ENCODE data around the gene PDE4D. TPM values are rescaled to one million over a fixed set of nuclear protein-coding genes. Genes with fewer than 3 reads are reported as not detected.

The PDE4D gene
- total and polyA plus RNA-seq, 10 of the 15 experiments (the other 5 are each of a cell fraction or from before 2014, with no cell fraction given), result 0.87 to 4.1 (median 2.2) TPM

GRCh38 chr5:58983526-58984452 is 909.7 kb downstream of the PDE4D start:
- no peak for TF ChIP-seq DPF2 (IDR thresholded peaks at IDR 0.05)
- TF ChIP-seq IKZF1 (conservative IDR thresholded peaks at IDR 0.05), result no peak
- TF ChIP-seq HCFC1 (IDR thresholded peaks at IDR 0.05; ENCODE audit: low read length), result no peak
- no peak for TF ChIP-seq FOS (IDR thresholded peaks at IDR 0.05; ENCODE audit: borderline replicate concordance, extremely low read depth, insufficient read length)
- no peak for TF ChIP-seq ZBED1 (IDR thresholded peaks at IDR 0.05; ENCODE audit: borderline replicate concordance)
- no peak for TF ChIP-seq ETV6 (conservative IDR thresholded peaks at IDR 0.05 in 1 of 2, IDR thresholded peaks at IDR 0.05 in 1 of 2; ENCODE audit: borderline replicate concordance in 1 of 2, low read depth in 1 of 2)
- no peak for TF ChIP-seq FOXM1 (IDR thresholded peaks at IDR 0.05; ENCODE audit: low read depth, low read length)
- no peak for TF ChIP-seq TARDBP (IDR thresholded peaks at IDR 0.05; ENCODE audit: borderline replicate concordance)
- TF ChIP-seq CBFB (IDR thresholded peaks at IDR 0.05; ENCODE audit: low read depth), result no peak
- TF ChIP-seq CEBPZ (IDR thresholded peaks at IDR 0.05; ENCODE audit: low read depth, low read length), result no peak
- TF ChIP-seq, protein P1, sequence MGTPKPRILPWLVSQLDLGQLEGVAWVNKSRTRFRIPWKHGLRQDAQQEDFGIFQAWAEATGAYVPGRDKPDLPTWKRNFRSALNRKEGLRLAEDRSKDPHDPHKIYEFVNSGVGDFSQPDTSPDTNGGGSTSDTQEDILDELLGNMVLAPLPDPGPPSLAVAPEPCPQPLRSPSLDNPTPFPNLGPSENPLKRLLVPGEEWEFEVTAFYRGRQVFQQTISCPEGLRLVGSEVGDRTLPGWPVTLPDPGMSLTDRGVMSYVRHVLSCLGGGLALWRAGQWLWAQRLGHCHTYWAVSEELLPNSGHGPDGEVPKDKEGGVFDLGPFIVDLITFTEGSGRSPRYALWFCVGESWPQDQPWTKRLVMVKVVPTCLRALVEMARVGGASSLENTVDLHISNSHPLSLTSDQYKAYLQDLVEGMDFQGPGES (IDR thresholded peaks at IDR 0.05), result no peak
- no peak overlapping the region for H3K4me3 ChIP-seq
- H4K20me1 ChIP-seq (ENCODE audit: control insufficient read depth, insufficient read depth), result no peaks in the 10 kb centered on the region
- no peaks in the 10 kb centered on the region for H3K79me2 ChIP-seq (ENCODE audit: control insufficient read depth, insufficient read depth, low read length)
- POLR2A ChIA-PET, result no interaction called here
- no TSS peak for BruUV-seq (replicated peaks)
- ATAC-seq, result no peak
- H3K9ac ChIP-seq (ENCODE audit: control insufficient read depth, insufficient read depth, low read length), result no peak overlapping the region
- H3K27me3 ChIP-seq (replicated peaks in 1 of 2; ENCODE audit: control insufficient read depth in 2 of 2, insufficient read depth in 2 of 2, low read length in 1 of 2), result no peaks in the 10 kb centered on the region
- CTCF ChIA-PET, result interaction anchor here (1.3 to 1.8 kb wide), 3 partner anchors 15 to 205 kb away, joined by 3 to 6 read pairs (median 4); no protein-coding TSS in a partner anchor
- H3K4me2 ChIP-seq (ENCODE audit: control insufficient read depth, insufficient read depth), result no peak overlapping the region
- intact Hi-C loops (cut with micrococcal nuclease; ENCODE audit: unreplicated experiment) (no loop called here), in situ Hi-C loops (cut with MboI) (no loop called here)
- no peak overlapping the region for H3K27ac ChIP-seq (ENCODE audit: control insufficient read depth, insufficient read depth)
- RAD21 ChIA-PET (ENCODE audit: unreplicated experiment), result interaction anchor here (1.6 kb wide), 1 partner anchor 8 kb away, joined by 4 read pairs; no protein-coding TSS in a partner anchor
- no peak overlapping the region for H2AFZ ChIP-seq (ENCODE audit: control insufficient read depth, low read depth, low read length)
- no peak for DNase-seq (ENCODE audit: low read depth, low spot score)
- SMC1A ChIA-PET (ENCODE audit: uncharacterized antibody, unreplicated experiment), result interaction anchor here (0.9 to 1.9 kb wide), 5 partner anchors 9 to 189 kb away, joined by 3 to 8 read pairs (median 3); no protein-coding TSS in a partner anchor
- H3K9me3 ChIP-seq (replicated peaks; ENCODE audit: control insufficient read depth, insufficient read depth, low read length), result no peaks in the 10 kb centered on the region
- no peaks in the 10 kb centered on the region for H3K36me3 ChIP-seq (ENCODE audit: control insufficient read depth in 2 of 2, insufficient read depth in 2 of 2, low read length in 1 of 2)
- FAIRE-seq, result peak; percentile 47
- H3K4me1 ChIP-seq (ENCODE audit: control insufficient read depth, insufficient read depth, low read length), result no peaks in the 10 kb centered on the region

Data from GM12878 (cell line).